Lung (tissue), 12 donors: ENCODE results near the gene PALS2. TPM values are rescaled to one million over a fixed set of nuclear protein-coding genes. Genes with fewer than 3 reads are reported as not detected.
A peak's percentile ranks its signal among the peaks of the same experiment; 100 is the strongest.

Experiments used
- ATAC-seq: fragments of 200-7000 bp; cut with Tn5 transposase; one replicate; pipeline ENCODE4 v1.9.1; 2020; ENCODE audit warnings: moderate number of reproducible peaks; ENCODE audit not compliant: insufficient read depth, low FRiP score
- DNase-seq, 3 donors: peaks; one replicate each; pipeline ENCODE4 v3.0.0-alpha.2; 2013 to 2017
- H3K27ac ChIP-seq, 2 donors: one replicate each; pipeline ENCODE4 v1.5.1; 2013; ENCODE audit warnings: mild to moderate bottlenecking in 2 of 2, moderate library complexity in 2 of 2, control low read depth in 1 of 2, inconsistent platforms in 1 of 2, low read depth in 1 of 2, low read length in 1 of 2
- H3K27me3 ChIP-seq, 3 donors: one replicate each; pipeline ENCODE4 v1.5.1; 2013; ENCODE audit warnings: low read length in 2 of 3; ENCODE audit not compliant: control insufficient read depth in 3 of 3, insufficient read depth in 3 of 3
- H3K36me3 ChIP-seq, 4 donors: one replicate each; pipeline ENCODE4 v1.5.1; 2013; ENCODE audit warnings: low read length in 4 of 4, mild to moderate bottlenecking in 1 of 4, moderate library complexity in 1 of 4; ENCODE audit not compliant: control insufficient read depth in 4 of 4, insufficient read depth in 4 of 4
- H3K4me1 ChIP-seq, 5 donors: one replicate each; pipeline ENCODE4 v1.5.1; 2013; ENCODE audit warnings: low read length in 5 of 5, mild to moderate bottlenecking in 2 of 5, moderate library complexity in 1 of 5; ENCODE audit not compliant: control insufficient read depth in 5 of 5, insufficient read depth in 5 of 5
- H3K4me3 ChIP-seq: one replicate; pipeline ENCODE4 v1.5.1; 2013; ENCODE audit warnings: mild to moderate bottlenecking, control low read depth, moderate library complexity
- H3K9ac ChIP-seq, 2 donors: one replicate each; pipeline ENCODE4 v1.5.1; 2013; ENCODE audit warnings: low read length in 2 of 2, control low read depth in 1 of 2; ENCODE audit not compliant: insufficient read depth in 1 of 2
- H3K9me3 ChIP-seq, 4 donors: one replicate each; pipeline ENCODE4 v1.5.1; 2013; ENCODE audit warnings: low read length in 3 of 4, mild to moderate bottlenecking in 1 of 4, moderate library complexity in 1 of 4; ENCODE audit not compliant: control insufficient read depth in 4 of 4, insufficient read depth in 3 of 4
- CTCF ChIP-seq: IDR thresholded peaks from 2 replicates; pipeline ENCODE4 v1.5.1; 2012; ENCODE audit warnings: mild to moderate bottlenecking; ENCODE audit errors: control extremely low read depth, extremely low read depth
- WGBS, 2 donors: extraction: QIAGEN DNeasy Blood & Tissue Kit; methylation state at CpG; one replicate each; pipeline ENCODE4 v1.1.7; 2013; 5-methylcytosine and 5-hydroxymethylcytosine counted together
- polyA plus RNA-seq, 2 donors: library from polyadenylated mRNA; stranded (reverse); fragments of 200-250 nt; gene quantifications; one replicate each; pipeline ENCODE4 v1.2.1, GENCODE V29; 2013
- total RNA-seq, 2 donors: library from RNA; depleted of rRNA in 1 of 2; stranded (reverse); fragments of >200 nt in 1 of 2; gene quantifications; one replicate each; pipeline ENCODE4 v1.2.1, GENCODE V29; 2014 to 2021
- donor health status: control.
- donor health status: control.
- donor health status: Bipolar disorder and iron deficiency.
- donor health status: healthy.
- donor health status: DM: yes; HTN: yes; CAD: no.

PALS2 gene
- total and polyA plus RNA-seq, 4 donors, result 2.4 to 23.0 (median 5.0) TPM

DNA sequence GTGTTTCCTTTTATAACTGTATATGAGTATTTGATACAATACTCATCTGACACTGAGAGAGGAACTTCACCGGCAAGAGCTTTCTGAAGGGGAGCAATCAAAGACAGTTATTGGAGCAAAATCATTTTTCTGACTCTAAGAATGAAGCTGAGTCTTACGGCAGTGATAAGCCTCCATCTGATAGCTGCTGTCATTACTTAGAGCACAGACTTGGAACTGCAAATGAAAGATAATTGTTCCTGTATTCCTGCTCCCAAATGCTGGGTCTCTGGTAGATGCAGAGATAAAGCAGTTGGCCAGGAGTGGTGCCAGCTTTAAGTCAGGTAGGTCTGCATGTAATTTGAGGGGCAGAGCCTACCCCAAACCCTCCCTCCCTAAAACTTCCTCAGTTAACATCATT, 2.3 kb upstream of the PALS2 start:
- no peaks in the 10 kb centered on the region for H3K36me3 ChIP-seq
- TF ChIP-seq CTCF, result no peak
- DNase-seq, result no peak
- H3K9me3 ChIP-seq, result no peaks in the 10 kb centered on the region
- peaks cover 0 to 18% (median 4%) of the 10 kb centered on the region in 5 donors for H3K4me1 ChIP-seq
- ATAC-seq, result no peak
- H3K4me3 ChIP-seq, result no peak overlapping the region
- H3K27ac ChIP-seq, result no peak overlapping the region
- H3K9ac ChIP-seq, result no peak overlapping the region
- 63 to 77% methylated on average over 2 of the region's 2 CpGs for WGBS, 2 donors
- H3K27me3 ChIP-seq, result peaks cover 0 to 35% (median 20%) of the 10 kb centered on the region in 3 donors

GRCh38 chr7:24572016-24572392, 1.2 kb upstream of the PALS2 start:
- no peak for ATAC-seq

DNA sequence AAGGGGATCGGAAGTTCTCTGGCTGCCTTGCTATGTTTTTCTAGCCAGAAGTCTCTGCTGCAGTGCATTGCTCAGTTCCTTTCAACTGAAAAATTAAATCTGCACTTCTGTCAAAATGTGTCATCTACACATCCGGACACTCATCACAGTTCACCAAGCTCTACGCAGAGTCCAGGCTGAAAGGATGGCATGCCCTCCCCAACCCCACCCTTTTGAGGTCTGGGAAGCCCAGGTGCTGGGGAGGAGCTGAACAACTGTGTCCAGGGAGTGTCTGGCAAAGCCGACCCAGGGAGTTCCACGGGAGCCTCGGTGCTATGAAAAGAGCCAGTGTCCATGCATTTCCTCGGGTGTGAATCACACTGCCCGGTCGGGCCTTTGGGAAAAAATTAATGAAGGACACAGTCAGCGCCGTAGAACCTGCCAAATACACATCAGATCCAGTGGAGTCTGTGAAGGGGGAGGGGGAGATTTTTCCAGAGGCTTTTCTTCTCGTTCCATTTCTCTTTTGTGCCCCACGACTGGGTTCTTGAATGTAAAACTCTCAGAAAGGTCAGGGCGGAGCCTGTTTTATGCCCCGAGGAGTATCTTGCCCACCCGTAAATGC, 757 bp upstream of the PALS2 start:
- ATAC-seq (peak; percentile 16), DNase-seq (peak in 2 of 3 donors; percentile 17 to 60)
- no peaks in the 10 kb centered on the region for H3K36me3 ChIP-seq
- peaks cover 0 to 35% (median 20%) of the 10 kb centered on the region in 3 donors for H3K27me3 ChIP-seq
- 3 to 4% methylated on average over 16 of the region's 16 CpGs for WGBS, 2 donors
- peak overlapping the region; percentile 7 to 53 for H3K27ac ChIP-seq
- peak overlapping the region; percentile 75 for H3K4me3 ChIP-seq
- TF ChIP-seq CTCF, result no peak
- H3K9me3 ChIP-seq, result no peaks in the 10 kb centered on the region
- H3K9ac ChIP-seq, result peak overlapping the region in 1 of 2 donors; percentile 21
- H3K4me1 ChIP-seq, result peaks cover 0 to 18% (median 4%) of the 10 kb centered on the region in 5 donors

More at GRCh38 chr7:24572016-24572392, 1.2 kb upstream of the PALS2 start:
- Histone ChIP-seq H3K27me3 (peaks cover 0 to 35% (median 20%) of the 10 kb centered on the region in 3 donors), H3K9me3 (no peaks in the 10 kb centered on the region), H3K27ac (no peak overlapping the region), H3K4me1 (peaks cover 0 to 18% (median 4%) of the 10 kb centered on the region in 5 donors), H3K4me3 (no peak overlapping the region), H3K9ac (no peak overlapping the region), H3K36me3 (no peaks in the 10 kb centered on the region)
- 55 to 73% methylated on average over 4 of the region's 4 CpGs for WGBS, 2 donors
- DNase-seq, result no peak
- no peak for TF ChIP-seq CTCF
